CD4-positive, alpha-beta T cell treated with Interleukin-10 for 1 hour (primary cell): ENCODE data around the gene SARDH.

Experiments used
- DNase-seq: peaks from one replicate; pipeline ENCODE4 v3.0.0-alpha.2; 2020

Gene SARDH

DNA sequence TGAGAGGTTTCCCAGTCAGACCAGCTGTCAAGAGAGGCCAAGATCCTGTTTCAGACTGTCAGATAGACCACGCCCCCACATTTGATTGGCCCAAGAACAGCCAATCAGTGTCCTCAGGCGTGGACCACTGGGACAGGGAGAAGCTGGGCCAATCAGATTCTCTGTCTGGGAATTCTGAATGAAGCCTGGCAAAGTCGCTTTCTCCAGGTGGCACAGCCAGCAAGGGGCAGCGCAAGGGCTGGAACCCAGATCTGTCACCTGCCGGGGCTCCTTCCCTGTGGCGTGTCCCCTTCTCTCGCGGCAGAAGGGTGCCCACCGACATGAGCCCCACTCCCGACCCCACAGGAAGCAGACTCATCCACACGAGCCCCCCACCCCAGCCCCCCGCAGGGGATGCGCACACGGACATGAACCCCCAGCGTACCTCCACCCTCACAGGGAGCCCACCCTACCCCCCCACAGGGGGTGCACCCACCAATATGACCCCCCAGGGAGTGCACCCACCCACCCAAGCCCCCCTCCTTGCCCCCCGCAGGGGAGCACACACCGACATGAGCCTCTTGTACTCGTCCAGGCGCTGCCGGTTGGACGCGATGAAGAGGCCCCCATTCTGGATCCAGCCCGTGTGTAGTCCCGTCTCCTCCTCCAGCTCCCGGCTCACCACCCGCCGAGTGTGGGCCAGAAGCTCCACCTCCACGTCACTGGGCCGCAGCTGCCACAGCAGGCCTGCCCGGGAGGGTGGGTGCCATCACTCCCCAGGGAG lies 6.1 kb downstream of the SARDH start:
- no peak for DNase-seq

DNA sequence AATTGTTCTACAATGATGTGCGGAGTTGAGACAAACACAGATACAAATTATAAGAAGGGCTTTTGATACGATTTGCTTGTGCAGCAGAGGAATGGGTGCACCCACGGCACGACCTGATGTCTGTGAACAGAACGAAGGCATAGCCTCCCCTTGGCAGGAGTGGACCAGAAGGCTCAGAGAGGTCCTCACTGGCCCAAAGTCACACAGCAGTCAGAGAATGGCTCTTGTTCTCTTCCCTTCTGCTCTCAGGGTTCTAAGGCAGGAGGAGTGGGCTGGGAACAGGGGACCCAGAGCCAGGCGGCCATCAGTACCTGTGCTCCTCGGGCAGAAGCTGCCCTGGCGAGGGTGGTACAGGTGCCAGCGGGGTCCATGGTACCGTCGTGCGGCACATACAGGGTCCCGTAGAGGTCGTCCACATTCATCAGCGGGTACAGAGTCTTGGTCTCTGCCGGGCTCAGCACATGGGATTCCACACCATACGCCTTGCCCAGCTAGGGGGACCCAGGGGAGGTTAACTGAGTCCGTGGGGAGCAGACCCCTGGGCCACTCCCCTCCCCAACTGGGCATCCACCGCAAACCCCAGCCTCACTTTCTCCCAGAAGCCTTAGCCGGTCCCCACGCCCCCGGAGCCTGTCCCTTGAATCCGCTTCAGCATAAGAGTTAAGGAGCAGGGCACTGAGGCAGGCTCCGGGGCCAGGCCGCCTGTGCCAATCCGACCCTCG lies 7.0 kb downstream of the SARDH start:
- no peak for DNase-seq

DNA sequence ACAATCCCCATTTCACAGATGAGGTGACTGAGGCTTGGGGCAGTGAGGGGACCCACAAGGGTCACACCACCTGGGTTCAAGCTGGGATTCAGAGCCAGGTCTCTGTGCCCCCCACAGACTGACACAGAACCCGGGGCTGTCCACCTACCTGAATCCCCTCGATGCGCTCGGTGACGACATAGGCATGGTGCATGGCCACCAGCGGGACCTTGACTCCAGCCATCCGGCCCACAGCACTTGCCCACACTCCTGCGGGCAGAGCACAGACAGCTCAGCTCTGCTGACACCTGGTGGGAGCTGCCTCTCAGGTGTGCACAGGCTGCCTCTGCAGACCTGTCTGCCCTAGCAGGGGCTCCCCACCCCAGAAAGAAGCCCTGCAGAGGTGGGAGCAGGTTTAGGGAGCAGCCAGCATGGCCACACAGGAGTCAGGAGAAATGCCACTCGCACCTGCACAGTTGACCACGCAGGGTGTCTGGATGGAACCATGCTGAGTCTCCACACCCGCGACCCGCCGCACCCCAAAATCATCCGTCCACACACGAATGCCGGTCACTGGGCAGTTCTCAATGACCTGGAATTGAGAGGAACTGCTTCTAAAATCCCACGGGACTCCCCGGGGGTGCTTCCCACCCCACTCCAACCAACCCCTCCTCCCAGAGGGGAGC lies 8.4 kb downstream of the SARDH start:
- DNase-seq = no peak

DNA sequence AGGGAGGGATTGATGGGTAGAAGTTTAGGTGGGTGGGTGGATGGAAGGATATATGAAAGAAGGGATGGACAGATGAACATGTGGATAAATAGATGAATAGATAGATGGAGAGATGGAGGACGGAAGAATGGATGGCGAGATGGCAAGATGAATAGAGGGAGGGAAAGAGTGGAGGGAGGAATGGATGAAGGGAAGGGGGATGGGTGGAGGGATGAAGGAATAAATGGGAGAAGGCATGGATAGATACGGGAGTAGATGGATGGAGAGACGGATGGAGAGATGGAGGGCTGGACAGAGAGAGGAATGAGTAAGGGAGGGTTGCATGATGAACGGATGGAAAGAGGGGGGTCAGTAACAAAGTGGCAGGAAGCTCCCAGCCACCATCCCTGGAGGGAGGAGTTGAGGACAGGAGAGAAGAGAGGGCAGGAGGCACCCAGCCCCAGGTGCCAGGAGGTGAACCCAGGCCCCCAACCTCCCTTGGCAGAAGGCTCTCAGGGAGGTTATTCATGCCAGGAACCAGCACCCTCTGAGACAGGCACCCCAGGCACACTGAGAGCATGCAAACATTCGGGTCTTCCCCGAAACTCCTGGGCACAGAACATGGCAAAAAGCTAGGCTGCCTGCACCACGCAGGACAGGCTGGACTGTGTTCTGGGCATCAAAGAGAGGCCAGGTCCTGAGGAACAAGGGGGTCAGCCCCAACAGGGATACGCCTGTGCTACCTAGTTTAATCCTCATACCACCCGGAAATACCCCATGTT lies 9.1 kb downstream of the SARDH start:
- no peak for DNase-seq

DNA sequence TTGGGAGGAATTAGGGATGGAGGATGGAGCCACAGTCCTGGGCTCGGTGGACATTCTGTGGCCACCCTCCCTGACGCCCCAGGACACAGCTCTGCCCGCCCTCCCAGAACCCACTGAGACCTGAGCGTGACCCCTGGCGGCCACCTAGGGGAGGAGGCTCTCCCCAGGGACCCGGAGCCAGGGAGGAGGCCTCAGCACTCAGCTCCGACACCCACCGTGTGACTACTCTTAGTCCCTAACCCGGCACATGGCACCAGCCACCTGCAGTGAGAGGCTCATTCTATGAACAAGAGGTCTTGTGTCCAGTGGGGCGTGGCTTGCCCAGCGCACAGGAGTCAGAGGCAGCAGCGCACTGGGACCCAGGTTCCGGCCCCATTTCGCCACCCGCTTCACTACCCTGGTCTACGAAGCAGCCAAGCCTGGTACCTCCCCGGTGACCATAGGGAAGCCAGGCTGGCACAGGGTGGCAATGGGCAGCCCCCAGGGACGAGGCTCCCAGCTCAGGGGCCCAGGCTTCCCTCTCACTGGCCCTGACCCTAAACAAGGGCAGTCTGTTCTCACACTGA lies 10.2 kb downstream of the SARDH start:
- DNase-seq = no peak

DNA sequence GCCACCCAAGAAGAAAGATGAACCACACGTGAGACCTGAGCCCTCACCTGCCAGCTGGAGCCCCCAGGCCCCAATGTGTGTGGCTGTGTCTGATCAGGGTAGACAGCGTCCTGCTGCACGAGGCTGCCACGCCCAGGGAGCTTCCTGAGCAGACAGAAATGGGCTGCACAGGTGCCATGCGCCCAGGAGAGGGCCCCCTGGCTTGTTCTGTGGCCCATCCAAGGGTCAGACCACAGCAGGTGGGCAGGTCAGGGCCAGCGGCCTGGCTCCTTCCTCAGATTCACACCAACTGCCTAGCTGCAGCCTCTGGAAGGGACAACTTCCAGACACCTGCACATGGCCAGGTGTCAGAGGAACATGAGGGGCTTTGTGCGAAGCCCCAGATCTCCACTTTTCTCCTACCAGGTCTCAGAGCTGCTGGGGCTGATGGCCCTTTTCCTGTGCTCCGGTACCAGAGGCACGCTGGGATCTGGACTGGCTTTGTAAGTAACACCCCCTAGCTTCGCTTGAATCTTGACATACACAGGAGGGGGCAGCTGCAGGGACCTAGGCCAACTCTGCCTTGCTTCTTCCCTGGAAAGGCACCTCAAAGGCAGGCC lies 10.8 kb downstream of the SARDH start:
- no peak for DNase-seq

DNA sequence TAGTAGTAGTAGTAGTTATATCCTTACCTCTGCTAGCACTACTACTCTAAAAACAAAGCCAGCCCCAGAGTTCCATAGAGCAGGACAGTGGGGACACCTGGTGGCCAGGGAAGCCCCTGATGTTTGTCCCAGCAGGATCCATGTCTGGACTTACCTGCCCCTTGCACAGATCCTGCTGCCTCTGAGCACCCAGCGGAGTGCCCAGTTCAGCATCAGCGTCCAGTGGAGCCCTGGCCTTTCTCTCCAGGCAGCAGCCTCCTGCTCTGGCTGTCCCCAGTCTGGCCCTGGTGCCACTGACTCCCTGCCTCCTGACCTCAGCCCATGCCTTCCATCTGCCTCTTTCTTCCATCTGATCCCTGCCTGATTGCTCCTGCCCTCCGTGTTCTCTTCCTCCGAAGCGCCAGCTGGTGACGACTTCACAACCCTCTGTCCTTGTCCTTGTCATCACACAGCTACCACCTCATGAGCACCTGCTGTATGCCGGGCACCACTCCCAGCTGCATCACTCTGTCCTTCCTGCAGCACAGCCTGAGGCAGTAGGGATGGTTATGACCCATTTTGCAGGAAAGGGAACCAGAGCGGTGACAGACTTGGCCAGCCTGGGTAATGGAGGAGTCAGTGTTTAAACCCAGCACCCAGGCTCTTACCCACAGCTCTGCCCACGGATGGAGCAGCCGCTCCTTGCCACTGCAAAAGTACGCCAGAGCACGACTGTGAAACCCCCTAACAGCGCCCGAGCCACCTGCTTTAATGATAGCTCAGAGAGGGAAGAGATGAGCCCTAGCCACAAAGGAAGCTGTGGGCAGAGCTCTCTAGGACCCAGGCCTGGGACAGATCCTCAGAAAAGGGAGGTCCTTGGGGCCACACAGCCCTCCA lies 11.5 kb downstream of the SARDH start:
- DNase-seq = peak; percentile 69

DNA sequence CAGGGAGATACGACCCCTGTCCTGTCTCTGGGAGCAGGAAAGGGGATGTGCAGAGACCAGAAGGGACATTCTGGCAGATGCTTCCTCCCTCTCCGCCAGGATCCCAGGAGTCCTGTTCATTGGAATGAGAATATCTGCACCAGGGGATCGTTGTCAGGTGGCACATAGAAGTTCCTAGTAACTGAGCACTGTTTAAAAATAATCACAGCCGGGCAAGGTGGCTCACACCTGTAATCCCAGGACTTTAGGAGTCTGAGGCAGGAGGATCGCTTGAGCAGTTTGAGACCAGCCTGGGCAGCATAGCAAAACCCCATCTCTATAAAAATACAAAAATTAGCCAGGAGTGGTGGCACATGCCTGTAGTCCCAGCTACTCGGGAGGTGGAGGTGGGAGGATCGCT lies 12.3 kb downstream of the SARDH start:
- DNase-seq = no peak

DNA sequence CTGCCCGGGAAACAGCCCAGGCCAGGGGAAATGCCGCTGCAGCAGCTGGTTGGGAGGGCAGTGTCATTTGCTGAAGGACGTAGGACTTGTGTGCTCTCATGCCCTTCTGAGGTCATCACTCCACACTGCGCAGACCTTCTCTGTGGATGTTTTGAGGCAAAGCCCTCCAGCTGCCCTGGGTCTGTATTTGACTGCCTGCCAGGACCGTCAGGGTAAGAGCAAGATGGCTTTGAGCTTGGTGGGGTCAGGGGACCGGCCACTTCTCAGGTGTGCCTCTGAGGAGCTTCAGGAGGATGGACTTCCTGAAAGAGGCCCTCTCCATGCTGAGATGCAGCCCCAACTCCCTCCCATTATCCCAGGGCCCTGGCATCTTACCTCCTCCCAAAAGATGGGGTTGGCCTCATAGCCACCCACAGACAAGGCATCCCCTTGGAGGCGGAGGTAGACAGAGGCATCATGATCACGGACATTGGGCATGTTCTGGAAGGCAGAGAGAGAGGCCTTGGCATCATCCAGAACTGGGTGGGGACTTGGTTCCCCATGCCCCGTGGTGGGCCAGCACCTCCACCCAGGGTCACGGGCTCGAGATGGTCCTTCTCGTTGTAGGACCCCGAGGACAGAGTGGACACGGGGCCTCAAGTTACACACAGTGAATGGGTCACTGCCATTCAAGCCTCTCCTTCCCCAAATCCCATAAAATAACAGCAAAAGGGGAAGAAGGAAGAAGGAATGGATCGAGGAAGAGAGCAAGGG lies 19.4 kb downstream of the SARDH start:
- DNase-seq = no peak

DNA sequence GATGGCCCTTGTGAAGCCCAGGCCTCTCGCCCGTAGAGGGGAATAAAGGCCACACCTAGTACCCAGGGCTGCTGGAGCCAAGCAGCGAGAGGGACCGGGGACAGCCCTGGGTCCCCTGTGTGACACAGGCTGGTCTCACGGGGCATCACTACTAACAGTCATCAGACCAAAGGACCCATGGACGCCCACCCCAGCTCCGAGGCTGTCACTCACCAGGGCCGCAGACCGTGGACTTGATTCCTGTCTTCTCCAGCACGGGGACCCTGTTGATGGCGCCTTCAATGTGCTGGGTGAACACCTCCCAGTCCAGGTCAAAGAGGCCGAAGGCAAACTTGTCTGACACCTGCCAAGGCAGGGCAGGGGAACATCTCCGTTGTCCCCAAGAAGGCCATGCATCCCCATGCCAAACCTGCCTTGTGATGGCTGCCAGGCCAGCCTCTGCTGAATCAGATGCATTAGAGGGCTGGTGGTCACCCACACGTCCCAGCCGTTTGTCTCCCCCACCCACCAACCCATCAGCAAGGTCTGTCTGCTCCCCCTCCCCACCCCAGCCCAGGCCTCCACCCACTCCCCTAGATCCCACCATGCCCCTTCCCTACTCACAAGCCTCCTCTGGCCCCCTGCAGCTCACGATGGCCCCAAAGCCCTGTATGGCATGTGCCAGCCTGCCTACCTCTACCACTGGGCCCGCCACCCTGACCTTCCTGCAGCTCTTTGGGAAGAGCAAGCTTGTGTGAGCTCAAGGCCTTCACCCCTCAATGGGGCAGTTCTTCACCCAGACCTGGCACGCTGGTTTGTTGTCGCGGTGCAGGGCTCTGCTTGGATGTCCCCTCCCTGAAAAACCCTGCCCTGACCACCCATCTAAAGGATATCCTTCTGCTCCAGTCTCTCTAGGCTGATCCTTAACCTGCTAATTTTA lies 20.8 kb downstream of the SARDH start:
- no peak for DNase-seq

DNA sequence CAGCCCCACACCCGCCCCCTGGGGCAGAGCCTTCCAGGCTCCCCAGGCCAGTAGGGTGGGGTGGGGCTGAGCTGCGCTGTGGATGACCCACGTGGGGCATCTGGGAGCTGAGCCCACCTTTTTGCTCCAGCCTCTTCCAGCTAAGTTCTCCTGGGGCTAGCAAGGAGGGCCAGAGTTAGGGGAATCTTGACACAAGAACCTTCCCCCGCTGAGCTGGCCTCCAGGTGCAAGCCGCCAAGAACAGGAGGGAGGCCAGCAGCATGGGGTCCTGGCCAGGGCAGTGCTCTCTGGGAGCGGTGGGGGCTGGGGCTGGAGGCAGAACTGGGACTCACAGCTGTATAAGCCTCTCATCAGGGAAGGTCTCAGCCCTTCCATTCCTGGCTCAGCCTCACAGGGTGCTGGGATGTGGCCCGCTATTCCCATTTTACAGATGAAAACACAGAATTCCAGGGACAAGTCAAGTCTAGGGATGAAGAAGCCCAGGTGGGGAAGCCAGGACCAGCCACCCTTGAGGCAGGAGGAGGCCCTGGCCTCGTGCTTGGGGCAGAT lies 21.5 kb downstream of the SARDH start:
- DNase-seq = no peak

DNA sequence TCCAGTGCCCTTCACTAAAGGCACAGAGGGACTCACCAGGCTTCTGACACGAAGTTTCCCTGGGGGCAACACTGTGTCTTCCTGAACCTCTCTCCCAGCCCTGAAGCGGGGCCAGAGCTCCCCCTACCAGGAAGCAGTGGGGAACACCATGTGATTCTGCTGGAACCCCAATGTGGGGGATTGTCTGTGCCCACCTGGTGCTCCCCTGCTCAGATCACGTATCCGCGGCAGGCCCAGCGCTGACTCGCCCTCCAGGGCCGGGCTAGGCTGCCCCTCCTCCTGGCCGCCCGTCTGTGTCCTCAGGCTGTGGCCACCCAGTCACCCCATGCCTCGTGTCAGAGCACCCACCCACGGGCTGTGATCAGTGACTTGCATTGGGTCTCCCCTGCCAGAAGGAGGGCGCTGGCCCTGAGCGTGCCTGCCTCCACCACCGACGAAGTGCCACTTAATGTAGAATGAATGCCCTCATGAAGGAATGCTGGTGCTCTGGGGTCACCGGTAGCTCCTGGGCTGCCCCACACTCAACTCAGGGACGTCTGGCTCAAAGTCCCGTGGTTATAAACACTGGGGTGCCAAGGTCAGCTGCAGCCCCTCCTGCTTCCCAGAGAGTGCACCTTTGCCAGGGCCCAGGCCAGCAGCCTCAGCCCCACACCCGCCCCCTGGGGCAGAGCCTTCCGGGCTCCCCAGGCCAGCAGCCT lies 22.1 kb downstream of the SARDH start:
- peak; percentile 32 for DNase-seq

DNA sequence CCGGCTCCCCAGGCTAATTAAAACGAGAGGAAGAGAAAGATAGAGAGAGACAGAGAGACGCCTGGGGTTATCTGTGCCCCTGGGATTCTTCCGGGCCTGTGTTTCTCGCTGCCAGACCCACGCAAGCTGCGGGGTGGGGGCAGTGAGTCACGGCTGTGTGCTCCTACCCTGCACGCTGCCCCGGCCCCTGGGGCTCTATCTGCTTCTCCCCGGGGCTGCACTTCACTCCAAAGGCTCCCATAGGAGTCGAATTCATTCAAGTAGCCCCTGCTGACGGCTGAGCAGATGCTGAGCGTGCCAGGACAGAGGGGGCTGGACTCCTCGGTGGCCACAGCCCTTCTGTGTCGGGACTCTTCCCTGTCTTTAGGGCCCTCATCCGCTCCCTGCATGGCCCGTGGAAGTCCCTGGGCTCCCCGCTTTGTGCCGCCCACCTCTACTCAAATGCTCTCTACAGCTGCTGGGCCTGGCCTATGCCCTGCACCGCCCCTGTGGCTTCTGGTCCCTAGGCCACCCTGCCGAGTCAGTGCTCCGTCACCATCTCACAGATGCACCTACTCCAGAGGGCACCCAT lies 22.8 kb downstream of the SARDH start:
- no peak for DNase-seq

DNA sequence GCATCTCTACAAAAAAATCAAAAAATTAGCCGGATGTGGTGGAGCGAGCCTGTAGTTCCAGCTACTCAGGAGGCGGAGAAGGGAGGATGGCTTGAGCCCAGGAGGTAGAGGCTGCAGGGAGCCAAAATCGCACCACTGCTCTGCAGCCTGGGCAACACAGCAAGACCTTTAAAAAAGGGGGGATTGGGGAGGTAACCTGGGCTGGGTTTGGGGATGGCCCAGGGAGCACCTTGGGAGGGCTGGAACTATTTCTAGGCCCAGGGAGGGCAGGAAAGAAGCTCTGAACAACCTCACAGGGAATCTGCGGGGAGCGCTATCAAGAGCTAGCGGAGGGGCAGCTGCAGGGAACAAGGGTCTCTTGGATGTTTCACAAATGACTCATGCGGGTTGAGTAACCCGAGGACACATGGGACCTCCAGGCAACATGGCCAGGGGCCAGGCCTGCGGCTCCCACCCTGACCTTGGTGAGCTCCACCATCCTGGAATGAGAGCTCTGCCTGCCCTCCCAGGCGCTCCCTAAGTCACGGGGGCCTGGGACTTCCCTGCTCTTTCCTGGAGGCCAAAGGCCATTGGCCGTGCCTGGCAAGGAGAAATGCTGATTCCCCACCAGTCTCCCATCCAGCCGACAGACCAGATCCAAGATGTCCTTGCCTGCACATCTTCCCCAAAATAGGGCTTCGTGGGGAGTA lies 23.4 kb downstream of the SARDH start:
- no peak for DNase-seq

DNA sequence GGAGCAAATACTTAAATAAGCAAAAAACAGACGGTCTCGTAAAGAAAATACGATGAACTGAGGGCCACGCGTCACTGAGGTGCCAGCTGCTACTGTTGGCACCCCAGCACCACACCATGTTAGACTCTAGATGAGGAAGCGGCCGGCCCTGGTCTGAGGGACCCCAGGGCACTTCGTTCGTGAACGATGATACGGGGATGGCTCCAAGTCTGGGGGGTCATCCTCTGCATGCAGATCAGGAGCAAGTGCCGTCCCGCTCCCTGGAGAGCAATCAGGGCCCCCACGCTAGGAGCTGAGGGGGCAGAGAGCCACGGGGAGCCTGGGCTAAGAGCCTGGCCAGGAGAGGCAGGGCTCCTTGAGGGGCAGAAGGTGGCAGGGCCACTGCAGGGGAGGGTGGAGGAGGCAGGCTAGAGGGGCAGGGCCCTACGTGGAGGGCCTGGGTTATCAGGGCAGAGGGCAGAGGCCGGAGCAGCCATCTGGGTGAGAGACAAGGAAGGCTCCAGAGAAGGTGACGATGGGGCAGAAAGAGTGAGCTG lies 24.1 kb downstream of the SARDH start:
- DNase-seq = no peak

DNA sequence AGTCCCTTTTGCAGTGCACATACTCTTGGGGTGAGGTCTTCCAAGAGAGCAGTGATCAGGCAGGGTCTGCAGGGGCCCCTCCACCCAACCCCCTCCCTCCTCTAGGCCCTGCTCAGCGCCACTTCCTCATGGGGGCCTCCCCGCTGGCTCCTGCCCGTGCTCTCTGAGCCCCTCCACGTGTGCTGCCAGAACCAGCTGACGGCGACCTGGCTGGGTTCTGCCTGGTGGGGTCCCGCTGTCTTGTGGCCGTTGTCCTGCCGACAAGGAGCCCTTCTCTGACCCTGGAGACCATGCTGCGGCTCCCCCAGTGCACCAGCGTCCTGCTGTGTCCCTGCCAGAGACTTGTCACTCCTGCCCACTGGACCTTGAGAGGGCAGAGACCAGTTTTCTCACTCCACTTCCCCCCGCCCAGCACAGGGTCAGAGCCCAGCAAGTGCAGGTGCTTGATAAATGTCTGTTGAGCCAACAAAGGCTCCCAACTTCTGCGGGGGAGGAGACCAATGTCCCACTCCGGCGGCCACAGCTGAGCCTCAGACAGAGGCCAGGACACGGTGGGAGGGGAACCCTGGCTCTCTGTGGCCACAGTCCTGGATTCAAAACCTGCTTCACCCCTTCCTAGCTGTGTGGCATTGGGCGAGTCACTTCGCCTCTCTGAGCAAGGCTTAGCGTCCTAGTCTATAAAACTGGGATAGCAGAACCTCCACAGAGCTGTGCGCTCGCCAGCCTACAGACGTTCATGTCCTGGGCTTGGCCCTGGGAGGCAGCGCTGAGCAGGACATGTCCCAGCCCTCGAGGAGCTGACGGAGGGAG lies 24.8 kb downstream of the SARDH start:
- no peak for DNase-seq
